ENCODE measurements around the gene SKIC8.

The SKIC8 gene

DNA sequence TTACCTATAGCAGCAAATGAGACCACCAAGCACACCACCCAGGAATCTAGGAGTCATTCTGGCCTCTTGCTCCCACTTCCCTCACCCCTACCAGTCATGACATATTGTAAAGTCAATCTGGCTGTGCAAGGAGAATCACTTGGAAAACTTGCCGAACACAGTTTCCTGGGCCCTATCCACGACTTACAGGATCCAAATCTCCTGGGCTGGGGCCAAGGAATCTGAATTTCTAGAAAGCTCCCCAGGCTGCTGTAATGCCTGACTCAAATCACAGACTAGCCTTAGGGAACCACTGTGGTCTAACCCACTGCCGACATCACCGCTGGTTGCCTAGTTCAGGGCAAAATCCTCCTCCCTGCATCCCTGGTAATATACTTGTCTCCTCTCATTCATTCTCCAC lies 36.6 kb upstream of the SKIC8 start:
- no peak for TF ChIP-seq RAD21 (IDR thresholded peaks at IDR 0.05; ENCODE audit: low read depth)

- no peak for TF ChIP-seq EP300 (IDR thresholded peaks at IDR 0.05; ENCODE audit: borderline replicate concordance)
- TF ChIP-seq RAD21 (IDR thresholded peaks at IDR 0.05; ENCODE audit: low read depth), result no peak
- no peak for TF ChIP-seq YY1 (IDR thresholded peaks at IDR 0.05; ENCODE audit: low read depth)
- TF ChIP-seq CREB1 (IDR thresholded peaks at IDR 0.05; ENCODE audit: low read depth), result no peak
- TF ChIP-seq NFIC (IDR thresholded peaks at IDR 0.05), result no peak
- TF ChIP-seq EGR1 (IDR thresholded peaks at IDR 0.05), result no peak
- TF ChIP-seq MAX (IDR thresholded peaks at IDR 0.05), result no peak
- no peak for TF ChIP-seq FOXM1 (IDR thresholded peaks at IDR 0.05; ENCODE audit: borderline replicate concordance, low read depth)
- TF ChIP-seq ZBTB7A (IDR thresholded peaks at IDR 0.05; ENCODE audit: low read depth), result no peak
- TF ChIP-seq, protein P1, sequence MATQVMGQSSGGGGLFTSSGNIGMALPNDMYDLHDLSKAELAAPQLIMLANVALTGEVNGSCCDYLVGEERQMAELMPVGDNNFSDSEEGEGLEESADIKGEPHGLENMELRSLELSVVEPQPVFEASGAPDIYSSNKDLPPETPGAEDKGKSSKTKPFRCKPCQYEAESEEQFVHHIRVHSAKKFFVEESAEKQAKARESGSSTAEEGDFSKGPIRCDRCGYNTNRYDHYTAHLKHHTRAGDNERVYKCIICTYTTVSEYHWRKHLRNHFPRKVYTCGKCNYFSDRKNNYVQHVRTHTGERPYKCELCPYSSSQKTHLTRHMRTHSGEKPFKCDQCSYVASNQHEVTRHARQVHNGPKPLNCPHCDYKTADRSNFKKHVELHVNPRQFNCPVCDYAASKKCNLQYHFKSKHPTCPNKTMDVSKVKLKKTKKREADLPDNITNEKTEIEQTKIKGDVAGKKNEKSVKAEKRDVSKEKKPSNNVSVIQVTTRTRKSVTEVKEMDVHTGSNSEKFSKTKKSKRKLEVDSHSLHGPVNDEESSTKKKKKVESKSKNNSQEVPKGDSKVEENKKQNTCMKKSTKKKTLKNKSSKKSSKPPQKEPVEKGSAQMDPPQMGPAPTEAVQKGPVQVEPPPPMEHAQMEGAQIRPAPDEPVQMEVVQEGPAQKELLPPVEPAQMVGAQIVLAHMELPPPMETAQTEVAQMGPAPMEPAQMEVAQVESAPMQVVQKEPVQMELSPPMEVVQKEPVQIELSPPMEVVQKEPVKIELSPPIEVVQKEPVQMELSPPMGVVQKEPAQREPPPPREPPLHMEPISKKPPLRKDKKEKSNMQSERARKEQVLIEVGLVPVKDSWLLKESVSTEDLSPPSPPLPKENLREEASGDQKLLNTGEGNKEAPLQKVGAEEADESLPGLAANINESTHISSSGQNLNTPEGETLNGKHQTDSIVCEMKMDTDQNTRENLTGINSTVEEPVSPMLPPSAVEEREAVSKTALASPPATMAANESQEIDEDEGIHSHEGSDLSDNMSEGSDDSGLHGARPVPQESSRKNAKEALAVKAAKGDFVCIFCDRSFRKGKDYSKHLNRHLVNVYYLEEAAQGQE (IDR thresholded peaks at IDR 0.05; ENCODE audit: low read depth), result no peak
- no peak for TF ChIP-seq TAF1 (IDR thresholded peaks at IDR 0.05; ENCODE audit: low read depth)
- no peak for TF ChIP-seq CEBPB (IDR thresholded peaks at IDR 0.05)
- TF ChIP-seq TEAD4 (IDR thresholded peaks at IDR 0.05), result no peak
- no peak for TF ChIP-seq USF1 (IDR thresholded peaks at IDR 0.05)
- no peak for TF ChIP-seq TCF12 (IDR thresholded peaks at IDR 0.05; ENCODE audit: low read depth)
These were observed 35.4 kb upstream of the SKIC8 start for GRCh38 chr15:78334845-78335244.

DNA sequence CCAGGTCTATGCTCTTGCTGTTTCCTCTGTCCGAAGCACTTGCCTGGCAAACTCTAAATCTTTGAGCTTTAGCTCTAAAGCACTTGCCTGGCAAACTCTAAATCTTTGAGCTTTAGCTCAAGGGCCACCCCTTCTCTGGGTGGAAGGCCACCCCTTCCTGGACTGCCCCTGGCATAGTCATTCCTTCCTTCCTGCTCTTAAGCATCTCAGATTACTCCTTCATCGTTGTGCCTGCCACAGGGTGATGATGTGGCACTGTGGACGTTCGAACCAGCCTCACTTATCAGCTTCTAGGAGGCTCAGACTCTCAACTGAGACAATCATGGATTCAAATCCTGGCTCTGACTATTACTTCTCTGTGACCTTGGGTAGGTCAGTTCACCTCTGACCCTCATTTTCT lies 30.2 kb upstream of the SKIC8 start:
- TF ChIP-seq TCF12 (IDR thresholded peaks at IDR 0.05; ENCODE audit: low read depth) (no peak), TEAD4 (IDR thresholded peaks at IDR 0.05) (no peak), RAD21 (IDR thresholded peaks at IDR 0.05; ENCODE audit: low read depth) (no peak), FOXM1 (IDR thresholded peaks at IDR 0.05; ENCODE audit: borderline replicate concordance, low read depth) (no peak), NFIC (IDR thresholded peaks at IDR 0.05) (no peak), YY1 (IDR thresholded peaks at IDR 0.05; ENCODE audit: low read depth) (no peak), MAX (IDR thresholded peaks at IDR 0.05) (no peak), ZBTB7A (IDR thresholded peaks at IDR 0.05; ENCODE audit: low read depth) (no peak), CREB1 (IDR thresholded peaks at IDR 0.05; ENCODE audit: low read depth) (no peak)
- TF ChIP-seq, protein P1 (IDR thresholded peaks at IDR 0.05; ENCODE audit: low read depth), result no peak

DNA sequence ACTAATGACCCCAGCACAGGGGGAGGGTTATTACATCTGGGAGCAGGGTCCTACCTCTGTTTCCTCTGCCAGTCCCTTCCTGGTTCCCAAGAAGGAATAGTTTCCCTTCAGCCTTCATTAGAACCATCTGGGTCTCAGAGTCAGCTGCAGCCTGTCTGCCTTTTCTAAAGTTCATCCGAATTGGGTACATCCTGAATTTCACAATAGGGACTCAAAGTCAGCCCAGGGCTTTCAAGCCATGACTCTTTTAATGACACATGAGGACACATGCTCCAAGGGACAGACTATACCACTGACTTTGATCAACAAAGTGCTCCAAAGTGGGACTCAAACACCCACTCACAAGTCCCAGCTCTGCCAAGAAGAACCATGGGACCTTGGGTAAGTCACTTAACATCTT lies 28.1 kb upstream of the SKIC8 start:
- TF ChIP-seq, protein P1 (IDR thresholded peaks at IDR 0.05; ENCODE audit: low read depth), result no peak
- TF ChIP-seq FOXM1 (IDR thresholded peaks at IDR 0.05; ENCODE audit: borderline replicate concordance, low read depth) (no peak), USF1 (IDR thresholded peaks at IDR 0.05) (no peak), TEAD4 (IDR thresholded peaks at IDR 0.05) (no peak), EGR1 (IDR thresholded peaks at IDR 0.05) (no peak), EP300 (IDR thresholded peaks at IDR 0.05; ENCODE audit: borderline replicate concordance) (no peak), CEBPB (IDR thresholded peaks at IDR 0.05) (no peak), NFIC (IDR thresholded peaks at IDR 0.05) (no peak), YY1 (IDR thresholded peaks at IDR 0.05; ENCODE audit: low read depth) (no peak), ZBTB7A (IDR thresholded peaks at IDR 0.05; ENCODE audit: low read depth) (no peak), TCF12 (IDR thresholded peaks at IDR 0.05; ENCODE audit: low read depth) (no peak), RAD21 (IDR thresholded peaks at IDR 0.05; ENCODE audit: low read depth) (no peak), CREB1 (IDR thresholded peaks at IDR 0.05; ENCODE audit: low read depth) (no peak)

All from Ishikawa (cell line).